ENCODE data around the gene HNRNPCL1.

The HNRNPCL1 gene

DNA sequence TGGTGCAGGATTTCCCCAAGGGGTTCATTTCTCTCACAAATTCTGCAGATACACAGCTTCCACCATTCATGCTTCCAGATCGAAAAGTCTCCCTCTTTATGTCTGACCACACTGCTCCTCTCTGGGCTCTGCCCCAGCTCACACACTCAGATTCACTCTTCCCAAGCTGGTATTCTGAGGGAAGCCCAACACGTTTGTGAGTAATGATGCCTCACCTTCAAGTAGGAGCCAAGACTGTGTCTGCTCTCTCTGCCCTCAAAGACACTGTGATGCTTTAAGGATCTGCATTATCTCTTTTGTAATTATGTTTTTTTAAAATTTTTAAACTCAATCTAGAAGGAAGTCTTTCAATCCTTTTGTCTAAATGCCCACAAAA lies 37.1 kb downstream of the HNRNPCL1 start:
- DNase-seq (ENCODE audit: extremely low read depth, insufficient read length): no peak
- H3K27me3 ChIP-seq (replicated peaks; ENCODE audit: control insufficient read depth, insufficient read depth, low read length): no peaks in the 10 kb centered on the region; the same call in 1 of the 2 replicates
- TF ChIP-seq, protein P1, sequence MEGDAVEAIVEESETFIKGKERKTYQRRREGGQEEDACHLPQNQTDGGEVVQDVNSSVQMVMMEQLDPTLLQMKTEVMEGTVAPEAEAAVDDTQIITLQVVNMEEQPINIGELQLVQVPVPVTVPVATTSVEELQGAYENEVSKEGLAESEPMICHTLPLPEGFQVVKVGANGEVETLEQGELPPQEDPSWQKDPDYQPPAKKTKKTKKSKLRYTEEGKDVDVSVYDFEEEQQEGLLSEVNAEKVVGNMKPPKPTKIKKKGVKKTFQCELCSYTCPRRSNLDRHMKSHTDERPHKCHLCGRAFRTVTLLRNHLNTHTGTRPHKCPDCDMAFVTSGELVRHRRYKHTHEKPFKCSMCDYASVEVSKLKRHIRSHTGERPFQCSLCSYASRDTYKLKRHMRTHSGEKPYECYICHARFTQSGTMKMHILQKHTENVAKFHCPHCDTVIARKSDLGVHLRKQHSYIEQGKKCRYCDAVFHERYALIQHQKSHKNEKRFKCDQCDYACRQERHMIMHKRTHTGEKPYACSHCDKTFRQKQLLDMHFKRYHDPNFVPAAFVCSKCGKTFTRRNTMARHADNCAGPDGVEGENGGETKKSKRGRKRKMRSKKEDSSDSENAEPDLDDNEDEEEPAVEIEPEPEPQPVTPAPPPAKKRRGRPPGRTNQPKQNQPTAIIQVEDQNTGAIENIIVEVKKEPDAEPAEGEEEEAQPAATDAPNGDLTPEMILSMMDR (IDR thresholded peaks at IDR 0.05; ENCODE audit: insufficient read depth, low read length, poor library complexity, severe bottlenecking): no peak
- H3K36me3 ChIP-seq (ENCODE audit: control insufficient read depth, insufficient read depth, low read length): no peaks in the 10 kb centered on the region
- H3K4me3 ChIP-seq (replicated peaks; ENCODE audit: low read depth, low read length): no peak overlapping the region

DNA sequence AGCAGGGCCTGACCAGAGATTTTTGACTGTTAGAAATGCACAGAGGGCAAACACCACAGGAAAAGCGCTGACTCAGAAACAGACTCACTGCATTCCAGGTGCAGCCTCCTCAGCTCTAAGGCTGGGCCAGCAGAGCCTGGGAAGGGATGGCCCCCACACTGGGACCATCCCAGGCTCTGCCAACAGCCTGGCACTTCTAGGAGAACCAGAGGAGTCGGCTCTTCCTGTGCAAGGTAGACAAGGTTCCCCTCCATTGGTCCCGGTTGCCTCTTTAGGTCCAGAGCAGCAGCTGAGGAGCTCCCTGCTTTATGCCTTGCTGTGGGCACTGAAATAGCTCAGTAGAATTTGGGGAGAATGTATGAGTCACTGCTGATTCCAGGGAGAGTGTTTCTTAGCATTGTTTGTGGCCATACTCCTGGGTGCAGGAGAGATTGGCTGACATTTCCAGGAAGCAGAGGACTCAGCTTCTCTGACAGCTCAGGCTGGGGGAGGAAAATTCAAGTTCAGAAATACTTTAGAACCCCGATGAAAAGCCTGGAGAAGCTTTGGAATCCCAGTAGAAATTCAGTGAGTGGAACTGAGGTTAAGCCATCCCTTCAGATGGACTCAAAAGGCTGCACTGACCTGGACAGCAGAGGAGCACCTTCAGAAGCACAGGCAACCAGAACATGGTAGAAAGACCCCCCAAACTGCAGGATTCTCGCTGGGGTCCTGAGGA lies 37.7 kb downstream of the HNRNPCL1 start:
- no peaks in the 10 kb centered on the region; the same call in 1 of the 2 replicates for H3K27me3 ChIP-seq (replicated peaks; ENCODE audit: control insufficient read depth, insufficient read depth, low read length)
- no peak for DNase-seq (ENCODE audit: extremely low read depth, insufficient read length)
- TF ChIP-seq, protein P1 (IDR thresholded peaks at IDR 0.05; ENCODE audit: insufficient read depth, low read length, poor library complexity, severe bottlenecking): no peak
- H3K4me3 ChIP-seq (replicated peaks; ENCODE audit: low read depth, low read length): no peak overlapping the region
- no peaks in the 10 kb centered on the region for H3K36me3 ChIP-seq (ENCODE audit: control insufficient read depth, insufficient read depth, low read length)

DNA sequence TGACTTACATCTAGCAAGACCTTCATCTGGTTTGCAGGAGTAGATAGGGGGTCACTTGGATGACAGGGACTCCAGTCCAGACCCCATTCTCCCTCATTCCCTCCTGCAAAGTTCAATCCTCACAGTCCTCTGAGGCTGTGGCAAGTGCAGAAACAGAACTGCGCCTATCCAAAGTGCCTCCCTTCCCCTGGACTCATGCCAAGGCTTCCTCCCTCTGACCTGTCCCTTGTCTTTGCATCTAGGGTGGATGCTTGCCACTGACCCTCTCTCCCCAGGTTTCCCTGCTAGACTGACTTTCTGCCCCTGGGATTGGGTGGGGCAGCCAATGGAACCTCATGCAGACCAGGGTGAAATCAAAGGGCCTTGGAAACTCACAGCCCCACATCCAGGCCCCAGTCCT lies 38.6 kb downstream of the HNRNPCL1 start:
- Histone ChIP-seq H3K36me3 (ENCODE audit: control insufficient read depth, insufficient read depth, low read length) (no peaks in the 10 kb centered on the region), H3K27me3 (replicated peaks; ENCODE audit: control insufficient read depth, insufficient read depth, low read length) (no peaks in the 10 kb centered on the region; the same call in 1 of the 2 replicates), H3K4me3 (replicated peaks; ENCODE audit: low read depth, low read length) (no peak overlapping the region)
- DNase-seq (ENCODE audit: extremely low read depth, insufficient read length): no peak
- TF ChIP-seq, protein P1 (IDR thresholded peaks at IDR 0.05; ENCODE audit: insufficient read depth, low read length, poor library complexity, severe bottlenecking): no peak

DNA sequence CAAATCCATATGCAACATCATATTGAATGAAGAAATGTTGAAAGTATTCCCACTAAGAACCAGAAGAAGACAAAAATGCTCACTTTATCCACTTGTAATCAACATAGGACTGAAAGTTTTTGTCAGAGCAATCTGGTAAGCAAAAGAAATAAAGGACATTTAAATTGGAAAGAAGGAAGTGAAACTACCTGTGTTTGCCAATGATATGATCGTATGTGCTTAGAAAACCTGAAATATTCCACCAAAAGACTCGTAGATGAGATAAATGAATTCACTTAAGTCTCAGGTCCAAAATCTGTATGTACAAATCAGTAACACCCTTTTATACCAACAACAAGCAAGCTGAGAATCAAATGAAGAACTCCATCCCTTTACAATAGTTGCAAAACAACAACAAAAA lies 48.8 kb downstream of the HNRNPCL1 start:
- no peak overlapping the region for H3K4me3 ChIP-seq (replicated peaks; ENCODE audit: low read depth, low read length)
- no peak for DNase-seq (ENCODE audit: extremely low read depth, insufficient read length)
- no peaks in the 10 kb centered on the region for H3K27me3 ChIP-seq (replicated peaks; ENCODE audit: control insufficient read depth, insufficient read depth, low read length)
- no peaks in the 10 kb centered on the region for H3K36me3 ChIP-seq (ENCODE audit: control insufficient read depth, insufficient read depth, low read length)
- TF ChIP-seq, protein P1 (IDR thresholded peaks at IDR 0.05; ENCODE audit: insufficient read depth, low read length, poor library complexity, severe bottlenecking): no peak

DNA sequence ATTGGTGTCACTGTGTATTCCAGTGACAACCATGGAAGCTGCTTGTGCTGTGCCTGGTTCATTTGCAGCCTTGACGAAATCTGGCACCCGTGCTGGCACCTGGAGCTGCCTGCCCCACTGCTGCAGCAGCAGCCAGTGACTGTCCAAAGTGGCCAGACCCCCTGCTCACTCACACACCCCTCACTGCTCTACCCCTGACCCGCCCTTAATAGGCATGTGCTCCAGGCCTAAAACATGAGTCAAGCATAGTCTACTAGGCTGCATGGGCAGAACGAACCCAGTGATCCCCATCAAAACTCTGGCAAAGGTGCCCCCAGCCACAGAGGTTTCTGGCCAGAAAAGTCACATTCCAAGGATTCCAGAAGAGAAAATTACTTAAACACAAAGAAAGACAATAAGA lies 49.6 kb downstream of the HNRNPCL1 start:
- H3K27me3 ChIP-seq (replicated peaks; ENCODE audit: control insufficient read depth, insufficient read depth, low read length): no peaks in the 10 kb centered on the region
- DNase-seq (ENCODE audit: extremely low read depth, insufficient read length): no peak
- no peaks in the 10 kb centered on the region for H3K36me3 ChIP-seq (ENCODE audit: control insufficient read depth, insufficient read depth, low read length)
- TF ChIP-seq, protein P1 (IDR thresholded peaks at IDR 0.05; ENCODE audit: insufficient read depth, low read length, poor library complexity, severe bottlenecking): no peak
- no peak overlapping the region for H3K4me3 ChIP-seq (replicated peaks; ENCODE audit: low read depth, low read length)
